Effector memory CD4-positive, alpha-beta T cell (primary cell): ENCODE measurements around the gene EIF5.

ENCODE experiments used
- DNase-seq, 3 donors: peaks; one replicate each; pipeline ENCODE4 v3.0.0-alpha.2; 2020
- H3K27ac ChIP-seq: 2 replicates; pipeline ENCODE4 v1.7.0; 2013; ENCODE audit warnings: mild to moderate bottlenecking, low read length, moderate library complexity; ENCODE audit not compliant: insufficient read depth, poor library complexity, severe bottlenecking
- H3K27me3 ChIP-seq: replicated peaks from 2 replicates; pipeline ENCODE4 v1.7.0; 2013; ENCODE audit warnings: mild to moderate bottlenecking, low read length; ENCODE audit not compliant: insufficient read depth, control insufficient read depth, poor library complexity, severe bottlenecking
- H3K36me3 ChIP-seq: 2 replicates; pipeline ENCODE4 v1.7.0; 2013; ENCODE audit warnings: mild to moderate bottlenecking, low read length, moderate library complexity; ENCODE audit not compliant: control insufficient read depth, insufficient read depth
- H3K4me1 ChIP-seq: 2 replicates; pipeline ENCODE4 v1.7.0; 2013; ENCODE audit warnings: low read length, mild to moderate bottlenecking; ENCODE audit not compliant: control insufficient read depth, insufficient read depth, poor library complexity, severe bottlenecking
- H3K4me3 ChIP-seq: 2 replicates; pipeline ENCODE4 v1.7.0; 2013; ENCODE audit warnings: low read length, low read depth, mild to moderate bottlenecking; ENCODE audit not compliant: insufficient read depth, poor library complexity, severe bottlenecking
- H3K9me3 ChIP-seq: 2 replicates; pipeline ENCODE4 v1.7.0; 2013; ENCODE audit warnings: mild to moderate bottlenecking, low read length, moderate library complexity; ENCODE audit not compliant: control insufficient read depth

The EIF5 gene

GRCh38 chr14:103292426-103293374, 41.3 kb upstream of the EIF5 start:
- Histone ChIP-seq H3K4me3 (no peak overlapping the region), H3K4me1 (no peaks in the 10 kb centered on the region), H3K36me3 (no peaks in the 10 kb centered on the region), H3K27ac (no peak overlapping the region), H3K9me3 (no peaks in the 10 kb centered on the region), H3K27me3 (peaks cover 4% of the 10 kb centered on the region)
- peak; percentile 23 to 52 (median 38) for DNase-seq

- H3K4me1 ChIP-seq = no peaks in the 10 kb centered on the region
- H3K27ac ChIP-seq = no peak overlapping the region
- DNase-seq = no peak
- peaks cover 4% of the 10 kb centered on the region for H3K27me3 ChIP-seq
- no peak overlapping the region for H3K4me3 ChIP-seq
- H3K9me3 ChIP-seq = no peaks in the 10 kb centered on the region
- no peaks in the 10 kb centered on the region for H3K36me3 ChIP-seq
These were observed 40.6 kb upstream of the EIF5 start for GRCh38 chr14:103293465-103293864.

DNA sequence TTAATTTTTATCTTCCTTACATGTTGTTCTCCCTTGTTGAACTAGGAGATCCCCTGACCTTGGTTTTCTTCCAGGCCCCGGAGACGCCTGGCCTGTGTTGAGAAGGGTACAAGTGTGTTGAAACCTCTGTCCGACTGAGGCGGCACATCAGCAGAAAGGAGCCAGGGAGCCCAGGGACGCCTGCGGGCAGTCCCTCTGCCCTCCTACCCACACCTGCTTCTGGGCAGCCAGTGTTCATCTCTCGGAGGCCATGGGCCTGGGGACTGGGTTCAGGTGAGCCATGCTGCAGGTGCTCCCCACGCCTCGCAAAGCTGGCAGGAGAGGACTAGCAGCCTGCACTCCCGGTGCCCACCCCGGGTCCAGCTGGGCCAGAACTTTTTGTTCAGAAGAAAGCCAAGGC, 39.9 kb upstream of the EIF5 start:
- peaks cover 4% of the 10 kb centered on the region for H3K27me3 ChIP-seq
- H3K36me3 ChIP-seq = no peaks in the 10 kb centered on the region
- H3K4me1 ChIP-seq = no peaks in the 10 kb centered on the region
- DNase-seq = no peak
- H3K9me3 ChIP-seq = no peaks in the 10 kb centered on the region
- H3K27ac ChIP-seq = no peak overlapping the region
- H3K4me3 ChIP-seq = no peak overlapping the region

GRCh38 chr14:103296007-103296406, 38.0 kb upstream of the EIF5 start:
- Histone ChIP-seq H3K36me3 (no peaks in the 10 kb centered on the region), H3K27ac (no peak overlapping the region), H3K4me3 (no peak overlapping the region), H3K9me3 (no peaks in the 10 kb centered on the region), H3K27me3 (no peaks in the 10 kb centered on the region), H3K4me1 (no peaks in the 10 kb centered on the region)
- no peak for DNase-seq

DNA sequence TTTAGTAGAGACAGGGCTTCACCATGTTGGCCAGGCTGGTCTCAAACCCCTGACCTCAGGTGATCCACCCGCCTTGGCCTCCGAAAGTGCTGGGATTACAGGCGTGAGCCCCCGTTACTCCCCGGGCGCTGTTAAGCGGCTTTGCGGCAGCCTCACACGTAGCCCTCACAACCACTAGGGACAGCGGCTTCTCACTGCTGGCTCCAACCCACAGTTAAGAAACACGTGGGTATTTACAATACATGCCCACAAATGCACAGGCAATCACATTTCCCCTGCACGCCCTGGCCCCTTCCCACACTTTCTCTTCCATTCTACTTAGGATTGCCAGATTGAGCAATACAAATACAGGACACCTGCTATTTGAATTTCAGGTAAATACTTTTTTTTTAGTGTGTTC, 37.0 kb upstream of the EIF5 start:
- Histone ChIP-seq H3K4me1 (no peaks in the 10 kb centered on the region), H3K27me3 (no peaks in the 10 kb centered on the region), H3K27ac (no peak overlapping the region), H3K4me3 (no peak overlapping the region), H3K36me3 (no peaks in the 10 kb centered on the region), H3K9me3 (no peaks in the 10 kb centered on the region)
- DNase-seq = no peak

- Histone ChIP-seq H3K27me3 (no peaks in the 10 kb centered on the region), H3K4me1 (no peaks in the 10 kb centered on the region), H3K9me3 (no peaks in the 10 kb centered on the region), H3K36me3 (no peaks in the 10 kb centered on the region), H3K4me3 (no peak overlapping the region), H3K27ac (no peak overlapping the region)
- no peak for DNase-seq
These were observed 35.4 kb upstream of the EIF5 start for GRCh38 chr14:103298620-103299019.

GRCh38 chr14:103301512-103302354, 32.3 kb upstream of the EIF5 start:
- H3K27ac ChIP-seq = no peak overlapping the region
- no peaks in the 10 kb centered on the region for H3K36me3 ChIP-seq
- DNase-seq = no peak
- no peaks in the 10 kb centered on the region for H3K9me3 ChIP-seq
- no peaks in the 10 kb centered on the region for H3K27me3 ChIP-seq
- H3K4me3 ChIP-seq = no peak overlapping the region
- H3K4me1 ChIP-seq = no peaks in the 10 kb centered on the region

DNA sequence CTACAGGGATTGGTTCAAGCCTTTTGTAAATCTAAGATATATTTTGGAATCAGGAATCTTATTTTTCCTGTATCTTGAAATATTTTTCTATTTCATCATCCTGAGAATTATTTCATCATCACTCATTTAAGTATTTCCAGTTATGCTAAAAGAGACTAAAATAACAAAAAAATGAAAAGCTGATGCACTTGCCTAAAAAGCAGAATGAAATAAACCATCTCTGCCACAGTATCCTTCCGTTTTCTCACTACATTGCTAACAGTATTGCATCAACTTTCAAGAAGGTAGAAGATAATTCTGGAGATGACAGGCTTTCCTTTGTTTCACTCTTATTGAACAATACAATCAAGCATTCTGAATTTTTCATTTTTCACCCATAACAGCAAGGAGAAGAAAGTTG, 31.1 kb upstream of the EIF5 start:
- no peak overlapping the region for H3K4me3 ChIP-seq
- no peaks in the 10 kb centered on the region for H3K4me1 ChIP-seq
- H3K27ac ChIP-seq = no peak overlapping the region
- no peaks in the 10 kb centered on the region for H3K27me3 ChIP-seq
- no peak for DNase-seq
- H3K36me3 ChIP-seq = no peaks in the 10 kb centered on the region
- H3K9me3 ChIP-seq = no peaks in the 10 kb centered on the region

GRCh38 chr14:103304706-103305105, 29.3 kb upstream of the EIF5 start:
- DNase-seq = no peak
- no peaks in the 10 kb centered on the region for H3K36me3 ChIP-seq
- no peaks in the 10 kb centered on the region for H3K27me3 ChIP-seq
- H3K27ac ChIP-seq = no peak overlapping the region
- no peak overlapping the region for H3K4me3 ChIP-seq
- H3K4me1 ChIP-seq = no peaks in the 10 kb centered on the region
- no peaks in the 10 kb centered on the region for H3K9me3 ChIP-seq
